Endothelial cell of umbilical vein (primary cell): Measurements from ENCODE around the gene SERPINB6.

Experiments
- EZH2 ChIP-seq: IDR thresholded peaks from 2 replicates; pipeline ENCODE4 v1.6.1; 2012; ENCODE audit warnings: borderline replicate concordance, low read depth, mild to moderate bottlenecking, moderate library complexity, low read length, inconsistent platforms; ENCODE audit not compliant: severe bottlenecking
- JUN ChIP-seq: IDR thresholded peaks from 2 replicates; pipeline ENCODE4 v1.6.1; 2011; ENCODE audit warnings: borderline replicate concordance, low read depth; ENCODE audit not compliant: insufficient read length, insufficient read depth
- MYC ChIP-seq: IDR thresholded peaks from one replicate; pipeline ENCODE4 v1.6.1; 2011; ENCODE audit warnings: mild to moderate bottlenecking, low read depth, low read length
- POLR2A ChIP-seq: IDR thresholded peaks from 2 replicates; pipeline ENCODE4 v1.6.1; 2012; ENCODE audit warnings: low read depth, mild to moderate bottlenecking, control low read depth, low read length
- POLR2AphosphoS5 ChIP-seq: IDR thresholded peaks from 2 replicates; pipeline ENCODE4 v1.6.1; 2012; ENCODE audit warnings: low read depth, mild to moderate bottlenecking, control low read depth, low read length, moderate library complexity; ENCODE audit not compliant: insufficient read depth
- TF ChIP-seq, protein P1 (sequence below), 2 donors: IDR thresholded peaks; 1 replicate in 1 of 2; 2 replicates in 1 of 2; pipeline ENCODE4 v1.5.1; 2011; ENCODE audit warnings: low read length in 2 of 2, mild to moderate bottlenecking in 2 of 2, moderate library complexity in 2 of 2, control low read depth in 1 of 2, inconsistent platforms in 1 of 2, low read depth in 1 of 2; ENCODE audit not compliant: insufficient read depth in 1 of 2; ENCODE audit errors: extremely low read depth in 1 of 2
- TF ChIP-seq, protein P2 (sequence below): IDR thresholded peaks from 2 replicates; pipeline ENCODE4 v1.6.1; 2011; ENCODE audit not compliant: insufficient read depth, insufficient read length

DNA sequence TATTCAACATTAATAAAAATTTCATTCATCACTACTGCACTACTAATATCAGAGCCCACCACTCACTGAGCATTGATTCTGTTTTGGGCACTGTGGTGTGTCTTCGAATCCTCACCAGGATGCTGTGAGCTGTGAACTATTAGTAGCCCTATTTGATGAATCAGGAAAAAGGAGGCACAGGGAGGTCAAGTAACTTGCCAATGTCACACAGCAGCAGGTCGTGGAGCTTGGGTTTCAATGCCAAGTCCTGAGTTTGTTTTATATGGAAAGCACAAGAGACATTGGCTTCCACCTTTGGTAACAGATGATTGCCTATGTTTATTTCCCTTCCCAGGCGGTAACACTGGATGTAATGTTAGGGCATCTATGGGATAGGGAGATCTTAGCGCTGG is 43.3 kb upstream of the SERPINB6 start:
- TF ChIP-seq EZH2 (no peak), POLR2A (no peak), POLR2AphosphoS5 (no peak), MYC (no peak), JUN (no peak)
- TF ChIP-seq, protein P1, sequence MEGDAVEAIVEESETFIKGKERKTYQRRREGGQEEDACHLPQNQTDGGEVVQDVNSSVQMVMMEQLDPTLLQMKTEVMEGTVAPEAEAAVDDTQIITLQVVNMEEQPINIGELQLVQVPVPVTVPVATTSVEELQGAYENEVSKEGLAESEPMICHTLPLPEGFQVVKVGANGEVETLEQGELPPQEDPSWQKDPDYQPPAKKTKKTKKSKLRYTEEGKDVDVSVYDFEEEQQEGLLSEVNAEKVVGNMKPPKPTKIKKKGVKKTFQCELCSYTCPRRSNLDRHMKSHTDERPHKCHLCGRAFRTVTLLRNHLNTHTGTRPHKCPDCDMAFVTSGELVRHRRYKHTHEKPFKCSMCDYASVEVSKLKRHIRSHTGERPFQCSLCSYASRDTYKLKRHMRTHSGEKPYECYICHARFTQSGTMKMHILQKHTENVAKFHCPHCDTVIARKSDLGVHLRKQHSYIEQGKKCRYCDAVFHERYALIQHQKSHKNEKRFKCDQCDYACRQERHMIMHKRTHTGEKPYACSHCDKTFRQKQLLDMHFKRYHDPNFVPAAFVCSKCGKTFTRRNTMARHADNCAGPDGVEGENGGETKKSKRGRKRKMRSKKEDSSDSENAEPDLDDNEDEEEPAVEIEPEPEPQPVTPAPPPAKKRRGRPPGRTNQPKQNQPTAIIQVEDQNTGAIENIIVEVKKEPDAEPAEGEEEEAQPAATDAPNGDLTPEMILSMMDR (IDR thresholded peaks at IDR 0.05; ENCODE audit: extremely low read depth in 1 of 2, insufficient read depth in 1 of 2, low read depth in 1 of 2, low read length in 2 of 2) = no peak
- TF ChIP-seq, protein P2, sequence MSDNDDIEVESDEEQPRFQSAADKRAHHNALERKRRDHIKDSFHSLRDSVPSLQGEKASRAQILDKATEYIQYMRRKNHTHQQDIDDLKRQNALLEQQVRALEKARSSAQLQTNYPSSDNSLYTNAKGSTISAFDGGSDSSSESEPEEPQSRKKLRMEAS = no peak
